Measurements from ENCODE around the gene DGKG.

Gene DGKG

DNA sequence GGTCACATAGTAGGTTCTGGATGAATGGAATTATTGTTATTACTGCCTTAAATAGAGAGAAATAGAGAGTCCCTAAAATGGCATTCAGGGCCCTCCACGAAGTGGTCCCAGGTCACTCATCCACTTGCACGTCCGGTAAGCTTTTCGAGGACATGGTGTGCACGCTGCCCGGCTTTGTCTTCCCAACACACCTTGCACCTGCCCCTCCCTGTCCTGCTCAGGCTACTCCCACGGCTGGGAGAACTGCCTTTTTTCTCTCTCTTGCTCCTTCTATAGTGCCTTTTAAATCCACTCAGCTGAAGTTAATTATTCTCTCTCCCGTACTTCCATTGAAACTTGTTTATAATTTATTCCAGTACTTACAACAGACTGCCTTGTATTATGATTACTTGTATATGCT, 5.6 kb upstream of the DGKG start:
- no peak for DNase-seq (ENCODE audit: low read depth in 2 of 2)

DNA sequence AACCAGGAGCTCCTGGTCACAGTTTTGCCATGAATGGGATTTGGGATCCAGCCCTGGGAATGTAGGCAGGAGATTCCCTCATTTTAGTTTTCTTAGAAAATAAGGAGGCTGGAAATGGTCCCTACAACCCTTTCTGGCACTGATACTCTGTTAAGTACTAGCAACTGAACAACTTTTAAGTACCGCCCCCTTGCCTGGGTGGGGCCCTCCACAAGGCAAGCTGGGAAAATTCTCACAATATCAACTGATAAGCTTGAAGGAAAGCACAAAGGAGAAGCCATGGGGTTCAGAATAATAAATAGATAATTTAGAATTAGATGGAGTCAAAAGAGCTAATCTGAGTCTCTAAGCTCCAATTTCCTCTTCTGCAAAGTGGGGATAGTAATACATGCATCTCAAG, 4.2 kb upstream of the DGKG start:
- DNase-seq (ENCODE audit: low read depth in 2 of 2), result no peak

DNA sequence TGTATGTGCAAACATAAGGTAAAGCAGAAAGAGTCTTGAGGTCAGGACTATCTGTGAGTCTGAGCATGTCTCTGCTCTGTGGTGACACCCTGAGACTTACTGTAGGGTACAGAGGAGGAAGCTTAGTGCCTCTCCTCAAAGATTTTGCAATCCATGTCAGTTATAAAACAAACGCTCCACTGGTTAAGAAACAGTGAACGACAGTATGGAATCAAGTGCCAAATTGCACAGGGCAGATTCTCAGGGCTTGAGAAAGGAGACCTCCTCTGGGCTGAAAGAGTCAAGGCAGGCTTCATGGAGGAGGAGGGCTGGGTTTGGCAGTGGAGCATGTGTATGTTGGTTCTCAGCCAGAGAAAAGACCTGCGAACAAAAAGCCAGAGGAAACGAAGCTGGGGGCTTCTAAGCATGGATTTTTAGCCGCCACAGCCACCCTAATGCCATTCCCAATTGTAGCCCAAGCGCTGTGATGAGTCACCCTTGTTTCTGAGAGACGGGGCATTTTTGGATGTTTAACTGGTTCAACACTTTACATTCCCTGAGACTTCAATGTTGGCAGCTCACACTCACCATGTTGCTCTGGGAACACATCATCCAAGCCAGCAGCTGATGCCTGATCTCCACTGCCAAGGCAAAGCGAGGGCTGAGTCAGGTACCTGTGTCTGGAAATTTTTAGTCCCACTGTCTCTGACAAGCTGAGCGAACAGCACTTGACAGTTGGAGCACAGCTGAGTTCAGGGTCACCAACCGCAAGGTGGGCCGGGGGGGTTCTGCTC, 3.4 kb upstream of the DGKG start:
- no peak for DNase-seq (ENCODE audit: low read depth in 2 of 2)

DNA sequence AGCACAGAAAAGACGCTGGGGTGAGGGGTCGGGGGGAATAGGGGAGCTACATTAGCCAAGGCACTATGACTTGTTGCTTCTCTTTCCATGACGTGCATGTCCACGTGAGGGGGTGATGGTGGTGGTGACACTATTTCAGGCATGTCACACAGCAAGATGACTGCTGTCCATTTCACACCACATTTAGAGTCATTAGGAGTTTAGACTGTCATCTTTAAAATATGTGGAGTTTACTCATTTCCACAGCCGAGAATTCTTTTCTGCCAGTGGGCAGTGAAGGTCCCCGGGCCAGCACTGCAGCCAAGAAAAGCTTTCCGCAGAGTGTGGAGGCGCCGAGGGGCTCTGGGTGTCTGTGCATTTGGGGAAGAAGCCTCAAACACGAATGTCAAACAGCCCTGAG, 954 bp upstream of the DGKG start:
- DNase-seq (ENCODE audit: low read depth in 2 of 2), result no peak

DNA sequence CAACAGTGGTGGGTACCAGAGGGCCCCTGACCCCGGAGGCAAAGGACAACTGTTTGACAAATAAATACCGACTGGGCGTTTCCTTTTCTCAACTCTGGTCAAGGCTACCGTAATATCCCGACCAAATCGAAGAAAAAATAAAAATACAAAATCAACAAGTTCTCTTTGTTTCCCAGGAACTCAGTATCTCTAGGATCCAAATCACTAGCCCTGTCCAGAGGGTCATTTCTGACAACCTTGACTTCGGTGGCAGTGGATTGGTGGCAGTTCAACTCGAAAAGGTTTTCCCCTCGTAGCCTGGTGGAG, 456 bp upstream of the DGKG start:
- no peak for DNase-seq (ENCODE audit: low read depth in 2 of 2)

DNA sequence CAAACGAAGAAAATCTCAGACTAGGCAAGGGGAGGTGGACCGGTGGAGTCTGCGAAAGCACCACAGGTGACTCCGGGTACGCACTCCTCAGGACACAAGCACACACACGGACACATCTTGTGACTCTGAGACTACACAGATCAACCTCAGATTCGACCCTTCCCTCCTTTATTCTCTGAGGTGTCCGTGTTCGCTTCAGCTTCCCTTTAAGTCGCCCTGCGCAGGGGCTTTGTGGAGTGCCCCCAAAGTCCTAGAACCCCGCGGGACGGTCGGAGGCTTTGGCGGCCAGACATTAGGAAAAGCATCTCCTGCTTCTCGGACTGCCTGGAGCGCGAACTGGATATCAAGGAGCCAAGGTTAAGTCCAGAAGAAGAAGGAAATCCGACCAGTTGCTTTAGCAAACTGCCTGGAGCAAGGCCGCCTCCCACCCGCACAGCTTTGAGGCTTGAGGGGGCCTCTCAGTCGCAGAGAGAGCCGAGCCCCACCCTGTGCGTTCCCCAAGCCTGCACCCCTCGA, 730 bp downstream of the DGKG start:
- DNase-seq (ENCODE audit: low read depth in 2 of 2), result no peak

DNA sequence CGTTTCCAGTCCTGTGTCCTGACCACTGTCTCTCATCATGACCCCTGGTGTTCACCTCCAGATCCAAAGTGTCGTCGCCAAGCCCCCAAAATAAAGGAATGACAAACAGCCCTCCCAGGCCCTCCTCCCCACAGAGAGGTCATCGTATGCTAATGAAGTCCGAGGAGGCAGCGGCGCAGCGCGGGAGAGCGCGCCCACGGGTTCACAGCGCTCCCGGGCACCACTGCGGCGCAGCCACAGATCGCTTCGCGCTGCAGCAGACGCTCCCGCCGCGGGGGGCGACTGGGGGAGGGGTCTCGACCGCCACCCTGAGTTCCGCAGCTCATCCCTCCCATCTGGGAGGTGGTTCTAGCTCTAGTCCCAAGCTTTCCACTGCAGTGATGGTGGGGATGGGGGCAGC, 1.3 kb downstream of the DGKG start:
- DNase-seq (ENCODE audit: low read depth in 2 of 2), result no peak

DNA sequence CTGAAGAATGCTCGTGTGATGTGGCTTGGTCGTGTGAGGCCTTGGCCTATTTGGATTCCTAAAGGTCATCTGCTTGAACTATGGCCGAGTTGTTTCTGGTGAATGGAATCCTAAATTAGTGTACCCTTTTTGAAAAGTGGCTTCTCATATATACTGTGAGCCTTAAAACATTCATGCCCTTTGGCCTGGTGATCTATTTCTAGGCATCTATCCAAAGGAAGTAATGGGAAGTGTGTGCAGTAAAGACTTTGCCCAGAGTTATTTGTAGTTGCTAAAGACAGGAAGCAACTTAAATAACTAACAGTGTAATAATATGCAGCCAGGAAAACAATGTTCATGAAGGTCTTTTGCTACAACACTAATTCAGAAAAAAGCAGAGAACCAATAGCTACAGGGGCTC, 3.0 kb downstream of the DGKG start:
- DNase-seq (ENCODE audit: low read depth in 2 of 2), result no peak

DNA sequence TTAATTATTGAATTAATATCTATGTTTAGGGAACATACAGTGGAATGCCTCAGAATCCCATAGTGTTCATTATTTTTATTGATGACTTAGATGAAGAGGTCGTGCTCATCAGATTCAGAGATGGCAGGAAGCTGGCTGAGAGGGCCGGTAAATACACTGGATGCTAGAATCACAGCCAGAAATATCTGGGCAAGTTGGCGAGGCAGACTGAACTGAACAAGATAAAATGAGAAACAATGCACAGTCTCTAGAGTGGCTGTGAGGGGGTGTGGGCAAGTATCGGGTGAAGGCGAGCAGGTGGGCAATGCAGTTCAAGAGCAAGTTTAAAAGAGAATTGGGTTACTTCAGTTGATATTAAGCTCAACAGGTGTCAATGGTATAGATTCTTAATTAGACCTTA, 5.9 kb downstream of the DGKG start:
- DNase-seq (ENCODE audit: low read depth in 2 of 2), result no peak

DNA sequence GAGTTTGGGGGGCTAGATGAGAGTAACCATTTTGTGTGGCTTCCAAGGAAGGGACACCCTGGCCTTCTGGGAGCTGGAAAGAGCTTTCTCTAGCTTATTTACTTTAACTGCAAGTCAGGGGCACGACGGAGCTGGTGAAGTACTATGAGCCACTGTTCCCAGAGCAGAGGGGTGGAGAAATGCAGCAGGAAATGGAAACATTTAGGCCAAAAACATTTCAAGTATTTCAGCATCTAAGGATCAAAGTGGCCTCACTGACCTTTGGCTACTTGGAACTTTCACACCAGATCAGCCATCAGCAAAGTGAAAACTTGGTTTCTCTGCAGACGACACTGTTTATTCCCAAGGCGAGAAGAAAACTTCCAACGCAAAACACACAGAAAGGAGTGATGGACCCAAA, 7.9 kb downstream of the DGKG start:
- no peak for DNase-seq (ENCODE audit: low read depth in 2 of 2)

DNA sequence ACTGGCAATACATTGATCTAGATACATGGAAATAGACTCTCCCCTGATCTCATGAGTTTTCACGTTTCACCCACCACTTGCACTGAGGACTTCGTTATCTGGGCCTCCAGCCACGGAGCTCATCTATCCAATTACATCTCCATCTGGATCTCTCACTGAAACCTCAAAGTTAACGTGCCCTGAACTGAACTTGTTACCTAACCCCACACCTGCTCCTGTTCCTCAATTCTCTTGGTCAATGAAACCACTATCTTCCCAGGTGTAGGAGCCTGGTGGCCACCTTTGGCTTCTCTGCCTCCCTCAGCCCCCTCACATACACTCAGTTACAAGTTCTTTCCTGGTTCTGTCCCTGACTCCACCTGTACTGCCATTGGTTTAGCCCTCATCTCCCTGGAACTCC, 9.7 kb downstream of the DGKG start:
- DNase-seq (ENCODE audit: low read depth in 2 of 2), result no peak

DNA sequence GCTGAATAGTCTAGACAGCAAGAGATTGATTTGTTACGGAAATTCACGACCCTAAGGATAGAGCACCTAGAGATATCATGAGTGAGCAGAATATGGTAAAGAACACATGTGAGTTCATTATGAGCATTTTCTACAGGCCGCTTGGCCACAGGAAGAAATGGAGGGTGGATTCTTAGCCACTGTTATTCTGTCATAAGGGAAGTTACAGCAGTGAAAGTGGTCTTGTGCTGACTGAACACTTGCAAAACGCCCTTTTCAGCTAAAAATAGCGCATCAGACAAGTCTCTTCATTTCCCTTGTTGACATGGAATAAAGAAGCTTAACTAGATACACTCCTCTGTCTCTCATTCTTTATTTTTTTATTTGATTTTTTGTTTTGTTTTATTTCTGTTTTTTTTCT, 19.8 kb downstream of the DGKG start:
- no peak for DNase-seq (ENCODE audit: low read depth in 2 of 2)

DNA sequence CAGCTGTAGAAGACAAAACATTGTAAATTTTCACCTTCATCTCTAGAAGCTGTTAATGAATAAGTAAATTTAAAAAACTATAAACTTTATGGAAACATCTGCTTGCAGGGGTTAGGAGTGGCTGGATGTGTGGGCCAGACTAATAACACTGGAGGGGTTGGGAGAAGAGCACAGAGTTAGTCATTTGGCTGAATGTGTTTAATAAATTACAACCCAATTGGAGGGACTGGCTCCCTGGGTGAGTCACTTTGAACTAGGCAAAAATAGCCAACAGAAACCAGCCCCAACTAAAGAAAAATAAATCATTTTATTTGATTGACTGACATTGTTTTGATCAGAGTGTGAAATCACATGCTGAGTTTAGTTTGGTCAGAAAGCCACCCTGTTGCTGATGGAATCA, 21.8 kb downstream of the DGKG start:
- DNase-seq (ENCODE audit: low read depth in 2 of 2), result no peak

DNA sequence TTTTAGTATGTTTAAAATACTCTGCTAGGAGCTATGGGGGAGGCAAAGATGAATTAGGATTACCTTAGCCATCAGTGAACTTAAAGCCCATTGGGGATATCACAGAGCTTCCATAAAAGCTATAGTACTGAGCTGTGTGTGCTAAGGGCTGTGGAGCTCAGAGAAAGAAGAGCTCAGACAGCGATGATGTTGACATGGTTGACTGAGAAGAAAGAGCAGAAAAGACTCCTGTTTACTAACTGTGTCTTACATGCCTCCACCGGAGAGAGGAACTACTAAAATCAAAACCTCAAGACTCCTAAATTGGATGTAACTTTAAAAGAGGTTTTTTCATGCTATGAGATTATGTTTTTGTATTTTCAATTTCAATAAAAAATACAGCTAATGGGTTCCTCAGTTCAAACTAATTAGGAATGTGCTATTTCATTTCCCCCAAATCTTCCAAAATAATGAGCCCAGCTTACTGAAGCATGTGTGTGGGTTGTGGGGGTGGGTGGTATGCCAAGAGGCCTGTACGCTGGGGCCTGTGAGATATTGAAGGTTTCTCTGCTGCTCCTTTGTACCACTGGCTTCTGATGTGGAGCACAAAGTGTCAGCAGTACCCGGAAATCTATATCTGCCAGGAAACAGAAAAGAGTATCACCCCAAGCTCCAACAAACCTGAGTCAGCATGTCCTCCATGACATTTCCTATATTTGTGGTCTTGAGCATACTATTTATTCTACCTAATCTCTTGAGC, 22.7 kb downstream of the DGKG start:
- DNase-seq (ENCODE audit: low read depth in 2 of 2), result no peak

DNA sequence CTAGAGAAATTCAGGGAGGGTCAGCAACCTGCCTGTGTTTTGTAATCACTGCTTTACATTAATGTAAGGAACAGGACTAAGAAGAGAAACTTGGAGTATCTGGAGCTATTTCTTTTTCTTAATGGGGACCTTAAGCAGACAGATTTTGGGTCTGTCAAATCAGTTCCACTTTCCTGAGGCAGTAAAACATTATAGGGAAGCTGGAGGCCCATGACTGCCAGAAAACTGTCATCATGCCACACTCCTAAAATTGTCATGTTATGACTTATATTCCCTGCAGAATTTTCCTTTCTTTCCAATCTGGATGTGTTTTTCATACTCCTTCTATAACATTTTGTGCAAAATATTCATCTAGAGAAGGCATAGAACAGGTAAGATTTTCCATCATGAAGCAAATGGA, 28.8 kb downstream of the DGKG start:
- no peak for DNase-seq (ENCODE audit: low read depth in 2 of 2)

DNA sequence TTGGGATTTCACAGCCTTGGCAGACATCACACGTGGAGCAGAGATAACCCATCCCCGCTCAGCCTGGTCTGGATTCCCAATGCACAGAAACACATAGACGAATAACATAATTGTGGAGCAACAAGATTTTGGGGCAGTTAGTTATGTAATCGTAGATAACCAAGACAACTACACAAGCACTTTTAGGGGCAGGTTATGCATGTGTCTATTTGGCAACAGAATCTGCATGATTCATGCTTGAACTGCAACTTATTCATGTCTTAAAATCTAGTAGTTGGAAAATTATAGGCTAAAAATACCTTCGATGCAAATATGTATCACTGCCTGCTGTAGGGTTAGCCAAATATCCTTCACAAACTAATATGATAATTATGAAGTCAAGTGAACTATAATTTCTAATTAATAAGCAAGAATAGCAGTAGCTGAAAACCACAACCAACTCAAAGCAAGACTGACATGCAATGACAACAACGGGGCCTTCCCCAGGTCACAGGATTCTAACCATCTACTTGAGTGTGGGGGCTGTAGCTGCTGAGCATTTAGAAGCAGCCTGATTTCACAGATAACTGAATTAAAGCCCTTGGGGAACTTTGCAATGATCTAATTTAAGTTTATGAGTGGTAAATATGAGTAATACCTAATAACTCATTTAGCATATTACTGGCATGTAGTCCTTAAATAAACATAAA, 31.1 kb downstream of the DGKG start:
- DNase-seq (ENCODE audit: low read depth in 2 of 2), result no peak

DNA sequence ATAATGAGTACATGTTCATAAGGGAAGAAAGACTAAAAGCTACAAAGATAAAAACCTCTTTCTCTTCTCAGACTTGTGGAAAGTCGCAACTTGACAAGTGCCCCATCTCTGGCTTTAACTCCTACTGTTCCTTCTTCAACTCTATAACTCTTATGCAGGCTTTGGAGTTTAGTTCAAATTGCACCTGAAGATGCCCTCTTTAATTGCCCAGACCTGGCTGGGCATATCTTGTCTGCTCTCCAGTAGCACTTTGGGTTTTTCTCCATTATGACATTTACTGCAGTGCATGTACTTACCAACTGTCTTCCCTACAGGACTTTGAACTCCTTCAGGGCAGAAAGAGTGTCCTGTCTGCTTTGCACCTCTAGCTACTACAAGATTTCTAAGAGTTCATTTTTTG, 32.4 kb downstream of the DGKG start:
- no peak for DNase-seq (ENCODE audit: low read depth in 2 of 2)

DNA sequence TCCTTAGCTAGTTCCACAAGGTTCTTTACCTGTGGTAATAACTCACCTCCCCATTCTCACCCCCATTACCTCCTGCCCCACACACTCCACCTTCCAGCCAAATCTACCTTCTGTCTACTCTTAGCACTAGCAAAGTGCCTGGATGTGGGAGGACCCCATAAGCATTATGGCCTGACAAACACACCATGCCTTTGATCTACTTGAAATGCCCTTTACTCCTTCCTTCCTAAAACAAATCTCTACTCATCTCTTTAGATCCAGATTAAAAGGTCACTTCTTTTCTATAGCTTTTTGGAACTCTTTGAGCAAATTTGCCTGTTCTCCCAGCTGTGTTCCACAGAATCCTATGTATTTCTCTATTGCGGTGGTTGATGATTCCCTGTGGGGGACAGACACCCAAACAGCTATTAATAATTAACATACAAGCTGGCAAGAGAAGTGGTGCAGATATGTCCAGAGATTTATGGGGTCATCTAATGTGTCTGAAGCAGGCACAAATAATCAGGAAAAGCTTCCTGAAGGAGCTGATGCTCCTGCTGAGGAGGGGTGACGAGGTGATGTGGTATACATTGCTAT, 34.0 kb downstream of the DGKG start:
- DNase-seq (ENCODE audit: low read depth in 2 of 2), result no peak

DNA sequence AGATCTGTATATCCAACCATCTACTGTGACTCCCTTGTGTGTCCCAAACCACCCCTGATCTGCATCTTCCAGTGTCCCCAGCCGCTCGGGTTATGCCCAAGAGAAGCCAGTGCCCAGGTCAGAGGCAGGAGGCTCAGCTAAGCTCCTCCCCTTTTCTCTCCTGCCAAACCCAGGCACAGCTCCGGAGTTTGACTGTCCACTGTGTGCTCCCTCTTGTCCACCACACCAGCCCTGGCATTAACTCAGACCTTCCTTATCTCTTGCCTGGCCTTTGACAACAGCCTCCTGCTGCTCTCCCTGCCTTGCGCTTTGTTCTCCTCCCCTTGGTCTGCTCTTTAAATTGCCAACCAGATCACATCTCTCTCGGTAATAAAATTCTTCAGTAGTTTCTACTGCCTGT, 39.3 kb downstream of the DGKG start:
- no peak for DNase-seq (ENCODE audit: low read depth in 2 of 2)

DNA sequence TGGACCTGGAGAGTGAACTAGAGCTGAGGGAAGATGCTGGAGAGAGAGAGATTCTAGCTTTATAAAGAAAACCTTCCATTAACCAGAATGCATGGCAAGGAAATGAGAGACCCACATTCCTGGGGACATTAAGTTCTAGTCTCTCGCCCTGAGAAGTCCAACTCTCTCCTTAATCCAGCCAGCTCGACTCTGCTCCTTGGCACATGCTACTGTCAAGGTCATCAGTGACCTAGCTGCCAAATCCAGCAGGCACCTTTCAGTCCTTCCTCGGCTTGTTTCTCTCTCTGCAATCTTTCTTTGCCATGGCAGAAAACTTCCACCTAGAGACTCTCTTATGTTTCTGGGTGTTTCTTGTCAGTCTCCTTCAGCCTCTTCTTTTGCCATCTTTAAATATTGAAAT, 40.3 kb downstream of the DGKG start:
- DNase-seq (ENCODE audit: low read depth in 2 of 2), result no peak

DNA sequence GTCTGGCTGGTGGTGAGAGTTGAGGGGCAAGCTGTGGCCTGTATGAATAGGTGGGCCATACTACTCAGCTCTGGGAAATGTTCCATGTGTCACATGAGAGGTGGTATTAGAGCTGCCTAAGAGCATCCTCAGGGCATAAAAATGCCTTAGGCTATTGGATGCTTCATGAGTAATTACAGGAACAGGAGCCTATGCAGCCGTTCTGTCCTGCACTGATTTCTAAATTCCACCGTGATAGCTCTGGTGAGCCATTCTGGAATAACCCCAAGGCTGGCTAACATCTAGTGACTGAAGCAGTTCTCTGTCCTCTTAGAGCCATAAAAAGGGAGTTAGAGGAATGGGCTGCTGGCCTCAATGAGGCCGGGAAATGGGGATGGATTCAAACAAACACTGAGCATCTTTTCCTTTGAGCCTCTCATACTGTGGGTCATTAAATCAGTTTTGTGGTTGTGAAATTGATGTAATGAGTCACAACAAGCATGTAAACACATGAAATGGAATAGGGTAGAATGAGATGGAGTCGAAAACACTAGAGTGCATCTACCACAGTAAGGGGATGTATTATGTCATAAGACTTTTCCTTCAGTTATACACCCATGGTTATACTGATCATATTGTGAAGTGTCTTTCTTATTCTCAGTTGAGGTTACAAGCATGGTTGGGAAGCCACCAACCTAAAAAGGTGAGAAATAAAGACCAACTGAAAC, 41.0 kb downstream of the DGKG start:
- no peak for DNase-seq (ENCODE audit: low read depth in 2 of 2)

DNA sequence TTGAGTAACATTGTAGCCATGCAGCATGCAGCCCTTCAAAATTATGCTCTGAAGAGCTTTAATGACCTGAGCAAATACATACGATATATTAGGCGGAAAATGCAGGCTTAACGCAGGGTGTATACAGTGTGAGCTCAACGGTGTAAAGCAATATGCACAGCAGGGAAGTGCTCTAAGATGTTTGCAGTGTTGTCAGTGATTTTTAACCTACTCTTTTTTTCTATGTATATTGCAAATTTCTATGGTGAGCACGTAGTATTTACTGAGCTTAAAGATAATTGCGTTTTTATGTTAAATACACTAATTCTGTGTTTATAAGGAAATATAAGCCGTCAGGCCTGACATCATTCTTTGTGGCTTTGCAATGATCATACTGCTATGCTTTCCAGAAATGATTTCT, 42.1 kb downstream of the DGKG start:
- DNase-seq (ENCODE audit: low read depth in 2 of 2), result no peak
